Measurements from ENCODE around the gene TBL2. TPM values are rescaled to one million over a fixed set of nuclear protein-coding genes. Genes with fewer than 3 reads are reported as not detected.
A peak's percentile ranks its signal among the peaks of the same experiment; 100 is the strongest.

The TBL2 gene
- total RNA-seq, 4 donors from 2014 or later: 31.9 to 56.3 (median 46.2) TPM

GRCh38 chr7:73606801-73607691 lies 28.7 kb upstream of the TBL2 start:
- in situ Hi-C loops (cut with MboI; ENCODE audit: low pct_ligation_motif_present in 1 of 4, low pct_unique_long_range_greater_than_20kb in 1 of 4, low sequenced_read_pairs in 3 of 4): loop anchor here in 3 of 4 donors (5.0 to 10.0 kb wide), 3 partner anchors 115 to 125 kb away; no protein-coding TSS in a partner anchor
- peaks cover 0 to 4% (median 0%) of the 10 kb centered on the region in 4 donors for H3K4me1 ChIP-seq
- H3K36me3 ChIP-seq: no peaks in the 10 kb centered on the region
- intact Hi-C loops (cut with DNase I; ENCODE audit: low total_unique reads): loop anchor here (2.0 to 10.0 kb wide), 2 partner anchors 58 to 118 kb away; partner anchors contain the start of gene VPS37D
- DNase-seq: peak; percentile 48
- peaks cover 26% of the 10 kb centered on the region for H3K27me3 ChIP-seq
- 30% methylated on average over 36 of the region's 36 CpGs; no CpG with 5 or more reads in 1 of the 2 donors for WGBS, 2 donors (ENCODE audit: low coverage in 1 of 2)
- H3K4me3 ChIP-seq: no peak overlapping the region
- peak; percentile 89 to 99 (median 94) for TF ChIP-seq CTCF (IDR thresholded peaks at IDR 0.05)
- TF ChIP-seq POLR2A (IDR thresholded peaks at IDR 0.05): no peak
- no peaks in the 10 kb centered on the region for H3K9me3 ChIP-seq
- no peak overlapping the region for H3K27ac ChIP-seq

- no peak overlapping the region for H3K27ac ChIP-seq
- peaks cover 0 to 4% (median 0%) of the 10 kb centered on the region in 4 donors for H3K4me1 ChIP-seq
- intact Hi-C loops (cut with DNase I; ENCODE audit: low total_unique reads) (loop anchor here (2.0 to 10.0 kb wide), 2 partner anchors 59 to 119 kb away; partner anchors contain the start of gene VPS37D), in situ Hi-C loops (cut with MboI; ENCODE audit: low pct_ligation_motif_present in 1 of 4, low pct_unique_long_range_greater_than_20kb in 1 of 4, low sequenced_read_pairs in 3 of 4) (loop anchor here in 3 of 4 donors (5.0 to 10.0 kb wide), 3 partner anchors 117 to 127 kb away; no protein-coding TSS in a partner anchor)
- no peak for DNase-seq
- no peak overlapping the region for H3K4me3 ChIP-seq
- TF ChIP-seq EP300 (IDR thresholded peaks at IDR 0.05; ENCODE audit: low read depth) (no peak), POLR2AphosphoS5 (IDR thresholded peaks at IDR 0.05) (no peak), POLR2A (IDR thresholded peaks at IDR 0.05) (no peak), CTCF (IDR thresholded peaks at IDR 0.05) (no peak)
- no peaks in the 10 kb centered on the region for H3K9me3 ChIP-seq
- H3K36me3 ChIP-seq: no peaks in the 10 kb centered on the region
- H3K27me3 ChIP-seq: peaks cover 21% of the 10 kb centered on the region
- WGBS, 2 donors (ENCODE audit: low coverage in 1 of 2): 62 to 79% methylated on average over 5 to 16 of the region's 23 CpGs
Observed at GRCh38 chr7:73605601-73606220, 27.3 kb upstream of the TBL2 start.

- H3K4me3 ChIP-seq: no peak overlapping the region
- intact Hi-C loops (cut with DNase I; ENCODE audit: low total_unique reads): loop anchor here (10.0 kb wide), 1 partner anchor 62 kb away; the partner anchor contains the start of gene VPS37D
- H3K9me3 ChIP-seq: no peaks in the 10 kb centered on the region
- 52 to 66% methylated on average over 6 to 21 of the region's 22 CpGs for WGBS, 2 donors (ENCODE audit: low coverage in 1 of 2)
- H3K27ac ChIP-seq: no peak overlapping the region
- no peaks in the 10 kb centered on the region for H3K36me3 ChIP-seq
- peaks cover 0 to 4% (median 0%) of the 10 kb centered on the region in 4 donors for H3K4me1 ChIP-seq
- H3K27me3 ChIP-seq: peaks cover 21% of the 10 kb centered on the region
- TF ChIP-seq POLR2A (IDR thresholded peaks at IDR 0.05): no peak
- TF ChIP-seq CTCF (IDR thresholded peaks at IDR 0.05): no peak
- TF ChIP-seq POLR2AphosphoS5 (IDR thresholded peaks at IDR 0.05): no peak
- TF ChIP-seq EP300 (IDR thresholded peaks at IDR 0.05; ENCODE audit: low read depth): no peak
- in situ Hi-C loops (cut with MboI; ENCODE audit: low pct_ligation_motif_present in 1 of 4, low pct_unique_long_range_greater_than_20kb in 1 of 4, low sequenced_read_pairs in 3 of 4): loop anchor here in 1 of 4 donors (10.0 kb wide), 1 partner anchor 122 kb away; no protein-coding TSS in a partner anchor
- no peak for DNase-seq
Observed at GRCh38 chr7:73602721-73603651, 24.6 kb upstream of the TBL2 start.
